ENCODE measurements around the gene EVA1A.

Gene EVA1A

DNA sequence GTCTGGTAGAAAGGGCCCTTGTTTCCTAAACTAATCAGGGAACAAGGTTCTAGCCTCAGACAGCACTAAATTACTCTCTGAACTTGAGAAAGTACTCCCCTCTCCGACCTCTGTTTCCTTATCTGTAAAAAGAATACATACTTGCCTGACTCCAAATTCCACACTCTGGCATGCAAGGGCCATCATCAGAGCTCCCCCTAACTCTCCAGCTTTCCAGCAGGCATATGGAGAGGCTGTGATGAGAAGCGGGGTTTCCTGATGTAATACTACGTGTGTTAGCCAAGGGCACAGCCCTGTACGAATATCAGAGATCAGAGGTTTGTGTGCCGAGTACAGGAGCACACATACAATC is 1.8 kb upstream of the EVA1A start:
- DNase-seq, result no peak

DNA sequence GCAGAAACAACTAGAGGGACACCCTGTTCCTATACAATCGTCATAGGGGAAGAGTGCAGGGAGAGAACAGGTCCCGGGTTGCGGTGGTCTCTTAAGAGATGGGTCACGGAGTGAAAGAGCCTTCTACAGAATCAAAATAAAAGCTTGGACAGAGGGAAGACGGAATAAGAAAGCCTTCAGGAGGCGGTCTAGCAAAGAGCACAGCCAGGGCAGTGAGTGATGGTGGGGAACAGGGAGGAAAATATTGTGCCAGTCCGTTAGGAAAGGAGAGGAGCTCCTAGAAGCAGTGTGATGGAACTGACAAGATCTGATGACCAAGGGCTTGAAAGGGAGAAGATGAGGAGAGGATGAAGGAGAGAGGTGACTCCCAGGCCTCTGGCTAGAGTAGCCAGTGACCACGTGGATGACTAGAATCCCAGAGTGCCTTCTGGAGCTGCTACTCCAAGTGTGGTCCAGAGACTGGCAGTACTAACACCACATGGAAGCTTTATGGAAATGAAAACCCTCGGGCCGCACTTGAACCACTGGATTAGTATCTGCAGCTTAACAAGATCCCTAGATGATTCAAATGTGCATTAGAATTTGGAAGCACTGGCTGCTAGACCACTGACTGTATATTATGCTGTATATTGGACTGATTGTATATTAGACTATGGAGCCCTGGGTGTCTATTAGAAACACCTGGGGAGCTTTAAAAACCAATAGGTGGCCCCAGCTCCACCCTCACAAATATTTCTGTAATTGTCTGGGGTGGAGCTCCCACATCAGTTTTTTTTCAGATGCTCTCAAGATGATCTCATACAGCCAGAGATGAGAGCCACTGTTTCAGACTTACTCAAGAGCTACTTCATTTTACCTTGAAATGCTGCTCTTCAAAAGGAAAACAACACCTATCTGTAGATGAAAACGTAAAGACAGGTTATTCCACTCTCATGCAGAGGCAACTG is 1.1 kb upstream of the EVA1A start:
- DNase-seq, result no peak

DNA sequence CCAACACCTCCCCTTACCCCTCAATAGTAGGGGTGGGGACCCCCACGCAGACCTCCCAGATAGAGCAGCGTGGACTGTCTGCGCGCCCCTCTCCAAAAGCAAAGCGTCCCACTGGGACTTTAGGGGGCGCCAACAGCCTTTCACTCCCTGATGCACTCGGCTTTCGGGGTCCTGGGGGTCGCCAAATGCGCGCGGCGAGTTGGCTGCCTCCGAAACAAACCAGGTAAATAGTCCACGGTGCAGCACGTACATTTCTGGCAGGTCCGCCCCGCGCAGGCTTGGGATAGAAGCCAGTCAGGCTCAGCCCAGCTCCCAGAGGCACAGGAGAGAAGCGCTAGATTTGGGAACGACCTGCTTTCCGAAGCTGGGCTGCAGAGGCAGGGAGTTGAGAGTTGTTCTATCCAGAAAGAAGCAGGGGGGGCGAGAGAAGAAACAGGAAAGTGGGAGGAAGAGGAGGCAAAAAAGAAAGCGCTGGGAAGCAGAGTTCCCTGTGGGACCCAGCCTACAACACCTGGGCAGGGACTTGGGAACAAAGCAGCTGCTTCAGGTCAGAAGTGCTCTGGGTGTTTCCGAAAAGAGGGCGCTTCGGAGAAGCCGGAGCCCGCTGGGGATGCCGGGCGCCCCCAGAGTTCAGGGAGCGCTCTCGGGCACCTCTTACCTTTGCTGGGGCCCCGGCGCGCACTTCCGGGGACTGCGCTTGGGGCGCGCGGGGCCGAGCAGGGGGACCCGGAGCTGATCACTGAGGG is 544 bp downstream of the EVA1A start:
- peak in 1 of 5 donors; percentile 13 for DNase-seq

DNA sequence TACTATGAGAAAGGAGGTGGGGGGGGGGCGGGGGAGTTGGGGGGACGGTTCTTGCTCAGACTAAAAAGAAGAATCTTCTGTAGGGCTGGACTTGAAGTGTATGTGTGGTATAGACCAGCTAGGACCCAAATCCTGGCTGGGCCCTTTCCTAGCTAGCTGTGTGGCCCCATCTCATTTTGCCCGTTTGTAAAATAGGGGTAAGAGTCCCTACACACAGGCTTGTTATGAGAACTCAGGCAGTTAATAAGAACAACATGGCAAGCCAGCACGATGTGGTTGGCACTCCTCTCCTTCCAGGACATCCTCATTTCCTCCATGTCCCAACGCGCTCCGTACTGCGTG is 1.1 kb downstream of the EVA1A start:
- DNase-seq, result no peak

DNA sequence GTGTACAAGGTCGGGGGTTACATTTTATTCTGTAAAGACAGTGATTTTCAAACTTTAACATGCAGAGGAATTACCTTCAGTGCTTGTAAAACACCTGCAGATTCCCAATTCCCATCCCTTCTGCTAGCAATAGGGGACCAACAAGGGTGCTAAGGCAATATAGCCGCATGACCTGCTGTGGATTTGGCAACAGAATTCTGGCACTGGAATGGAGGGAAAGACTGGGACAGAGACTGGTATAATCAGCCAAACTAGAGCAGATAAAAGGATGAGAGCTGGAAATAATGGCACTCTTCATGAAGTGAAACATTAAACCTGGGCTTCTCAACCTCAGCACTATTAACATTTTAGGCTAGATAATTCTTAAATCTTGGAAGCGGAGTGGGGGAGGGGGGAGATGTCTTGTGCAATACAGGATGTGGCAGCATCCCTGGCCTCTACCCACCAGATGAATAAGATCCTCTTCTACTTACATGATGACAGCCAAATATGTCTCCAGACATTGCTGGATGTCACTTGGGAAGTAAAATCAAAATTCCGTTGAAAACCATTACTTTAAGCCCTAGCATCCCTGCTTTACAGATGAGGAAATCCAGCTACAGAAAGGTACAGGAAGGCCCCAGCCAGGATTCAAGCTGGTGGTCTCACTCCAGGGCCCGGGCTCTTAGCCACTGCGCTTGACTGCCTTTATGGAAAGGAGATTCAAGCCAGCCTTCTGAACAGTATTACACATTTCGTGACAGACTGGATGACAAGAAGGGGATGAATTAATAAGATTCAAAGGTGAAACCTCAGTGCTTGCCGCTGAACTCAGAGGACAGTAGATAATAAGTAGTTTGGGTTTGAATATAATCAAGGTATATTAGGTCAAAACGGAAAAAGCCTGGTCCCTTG is 1.7 kb downstream of the EVA1A start:
- DNase-seq, result no peak

DNA sequence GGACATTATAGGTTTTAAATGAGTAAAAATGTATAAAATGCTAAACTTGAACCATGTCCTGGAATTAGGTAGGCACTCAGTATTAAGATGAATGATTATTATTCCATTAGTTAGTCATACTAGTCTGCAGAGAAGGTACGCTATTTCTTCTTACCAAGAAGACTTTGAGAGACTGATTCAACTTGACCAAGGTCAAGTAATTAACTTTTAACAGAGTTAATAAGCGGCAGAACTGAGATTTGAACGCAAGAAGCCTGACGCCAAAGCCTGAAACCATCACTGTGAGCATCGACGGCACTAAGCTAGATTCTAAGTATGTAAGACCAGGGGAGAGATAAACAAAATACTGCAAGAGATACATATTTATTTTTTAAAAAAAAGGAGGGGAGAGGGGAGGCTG is 2.6 kb downstream of the EVA1A start:
- no peak for DNase-seq

DNA sequence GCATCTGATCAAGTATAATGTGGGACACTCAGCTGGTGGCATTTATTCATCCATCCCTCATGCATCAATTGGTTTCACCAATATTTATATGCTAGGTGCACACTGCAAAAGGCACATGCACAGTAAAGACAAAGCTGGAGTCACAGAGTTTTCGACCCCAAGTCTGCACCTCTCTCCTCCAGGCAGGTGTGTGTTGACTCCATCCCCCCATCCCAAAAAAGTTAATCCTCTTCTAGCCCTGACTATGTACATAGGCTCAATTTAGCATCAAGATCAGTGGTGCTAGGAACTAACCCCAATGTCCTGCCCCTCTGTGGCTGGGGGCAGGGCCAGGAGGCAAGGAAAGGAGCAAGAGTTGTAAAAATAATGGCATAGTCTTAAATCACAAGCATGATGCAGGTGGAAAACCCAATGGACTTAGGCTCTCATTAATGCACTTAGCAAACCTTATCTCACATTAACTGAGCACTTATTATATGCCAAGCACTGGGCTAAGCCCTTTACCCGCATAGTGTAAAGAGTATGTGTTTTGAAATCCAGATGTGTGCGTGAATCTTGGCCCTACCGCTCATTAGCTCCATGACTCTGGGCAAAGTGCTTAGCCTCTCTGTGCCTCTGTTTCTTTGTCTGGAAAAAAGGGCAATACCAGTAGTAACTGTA is 3.1 kb downstream of the EVA1A start:
- DNase-seq, result no peak

DNA sequence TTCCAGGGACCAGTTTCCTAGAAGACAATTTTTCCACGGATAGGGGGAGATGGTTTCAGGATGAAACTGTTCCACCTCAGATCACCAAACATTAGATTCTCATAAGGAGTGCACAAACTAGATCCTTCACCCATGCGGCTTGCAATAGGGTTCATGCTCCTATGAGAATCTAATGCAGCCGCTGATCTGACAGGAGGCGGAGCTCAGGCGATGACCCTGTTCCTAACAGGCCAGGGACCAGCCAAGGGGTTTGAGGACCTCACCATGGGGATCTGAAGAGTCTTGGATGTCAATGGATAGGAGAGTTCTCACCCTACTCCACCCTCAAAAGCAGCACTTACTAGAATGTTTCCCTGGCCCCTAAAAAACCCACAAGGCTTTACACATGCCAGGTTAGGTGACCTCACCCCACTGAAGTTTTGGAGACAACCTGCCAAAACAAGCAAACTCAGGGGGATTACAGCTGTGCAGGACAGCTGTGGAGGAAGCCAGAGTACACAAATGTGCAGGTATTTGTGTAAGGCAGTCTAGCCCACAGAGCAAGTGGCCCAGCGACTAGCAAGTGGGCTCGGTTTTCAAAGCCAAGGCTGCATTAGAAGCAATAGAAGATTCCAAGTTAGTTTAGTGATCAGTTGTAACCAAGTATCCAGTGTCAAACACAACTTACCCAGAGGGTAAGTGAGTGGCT is 3.9 kb downstream of the EVA1A start:
- no peak for DNase-seq

DNA sequence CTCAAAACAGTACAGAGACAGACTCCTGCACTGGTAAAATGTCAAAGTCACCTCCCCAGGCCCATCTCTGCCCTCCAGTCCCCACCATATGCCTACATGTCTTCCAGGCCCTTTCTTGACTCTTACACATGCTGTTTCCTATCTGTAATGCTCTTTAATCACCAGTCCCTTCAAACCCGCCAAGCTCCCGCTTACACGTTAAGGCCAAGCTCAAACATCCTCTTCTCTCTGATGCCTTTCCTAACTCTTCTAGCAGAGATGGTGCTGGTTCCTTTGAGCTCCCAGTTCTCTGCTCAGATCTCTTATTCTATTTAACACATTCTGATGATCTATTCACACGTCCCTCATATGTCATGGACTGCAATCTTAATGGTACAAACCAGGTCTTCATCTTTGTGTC is 5.0 kb downstream of the EVA1A start:
- DNase-seq, result no peak

DNA sequence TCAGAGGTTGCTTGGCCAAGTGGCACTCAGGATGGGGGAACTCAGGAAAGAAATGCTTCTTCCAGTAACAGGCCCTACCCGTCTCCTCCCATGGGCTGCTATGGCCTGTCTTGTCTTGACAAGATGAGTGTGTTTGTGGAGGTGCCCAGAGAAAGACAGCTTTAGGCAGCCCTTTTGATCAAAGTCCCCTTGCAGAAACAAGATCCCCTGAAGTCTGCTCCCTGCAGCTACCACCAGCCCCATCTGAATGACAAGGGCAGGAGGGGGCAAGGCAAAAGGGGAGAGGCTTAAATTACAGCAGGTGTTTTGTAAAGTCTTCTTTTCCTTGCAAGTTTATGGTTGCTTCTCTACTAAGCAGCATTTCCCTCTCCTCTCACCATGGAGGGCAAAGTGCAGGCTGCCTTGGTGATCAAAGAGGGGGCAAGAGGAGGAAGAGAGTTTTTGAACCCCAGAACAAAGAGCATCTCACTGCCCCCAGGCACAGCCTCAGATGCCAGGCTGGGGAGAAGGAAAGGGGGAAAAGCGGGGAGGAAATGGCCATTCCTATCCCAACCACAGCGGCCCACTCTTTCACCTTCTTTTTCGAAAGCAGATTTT is 6.7 kb downstream of the EVA1A start:
- DNase-seq, result no peak

DNA sequence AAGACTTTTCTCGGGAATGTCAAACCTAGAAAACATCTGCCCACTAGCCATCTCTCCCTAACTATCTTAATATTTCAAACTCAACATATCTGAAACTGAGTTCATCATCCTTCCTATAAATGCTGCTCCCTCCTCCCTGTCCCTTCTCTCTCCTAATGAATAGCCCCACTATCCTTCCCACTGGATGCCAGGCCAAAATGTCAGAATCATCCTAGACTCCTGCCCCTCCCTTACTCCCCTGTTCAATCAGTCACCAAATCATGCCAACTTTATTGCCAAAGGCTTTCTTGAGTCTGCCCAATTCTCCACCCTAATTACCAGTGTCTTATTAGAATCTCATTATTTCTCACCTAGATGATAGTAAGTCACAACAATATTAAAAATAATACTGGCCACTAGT is 8.5 kb downstream of the EVA1A start:
- DNase-seq, result no peak

DNA sequence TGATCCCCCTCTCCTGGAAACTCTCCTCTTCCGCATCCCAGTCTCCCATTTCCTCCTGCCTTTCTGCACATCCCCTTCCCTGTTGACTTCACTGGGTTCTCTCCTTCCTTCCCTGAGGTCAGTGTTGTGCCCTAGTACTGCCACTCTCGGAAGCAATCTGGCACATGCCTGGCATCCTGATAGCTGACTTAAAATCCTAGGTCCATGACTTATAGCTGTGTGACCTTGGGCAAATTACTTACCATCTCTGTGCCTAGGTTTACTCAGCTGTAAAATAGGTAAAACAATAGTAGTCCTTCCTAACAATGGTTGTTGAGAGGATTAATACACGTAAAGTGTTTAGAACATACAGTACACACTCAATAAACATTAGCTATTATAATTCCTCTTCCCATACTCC is 9.3 kb downstream of the EVA1A start:
- no peak for DNase-seq

DNA sequence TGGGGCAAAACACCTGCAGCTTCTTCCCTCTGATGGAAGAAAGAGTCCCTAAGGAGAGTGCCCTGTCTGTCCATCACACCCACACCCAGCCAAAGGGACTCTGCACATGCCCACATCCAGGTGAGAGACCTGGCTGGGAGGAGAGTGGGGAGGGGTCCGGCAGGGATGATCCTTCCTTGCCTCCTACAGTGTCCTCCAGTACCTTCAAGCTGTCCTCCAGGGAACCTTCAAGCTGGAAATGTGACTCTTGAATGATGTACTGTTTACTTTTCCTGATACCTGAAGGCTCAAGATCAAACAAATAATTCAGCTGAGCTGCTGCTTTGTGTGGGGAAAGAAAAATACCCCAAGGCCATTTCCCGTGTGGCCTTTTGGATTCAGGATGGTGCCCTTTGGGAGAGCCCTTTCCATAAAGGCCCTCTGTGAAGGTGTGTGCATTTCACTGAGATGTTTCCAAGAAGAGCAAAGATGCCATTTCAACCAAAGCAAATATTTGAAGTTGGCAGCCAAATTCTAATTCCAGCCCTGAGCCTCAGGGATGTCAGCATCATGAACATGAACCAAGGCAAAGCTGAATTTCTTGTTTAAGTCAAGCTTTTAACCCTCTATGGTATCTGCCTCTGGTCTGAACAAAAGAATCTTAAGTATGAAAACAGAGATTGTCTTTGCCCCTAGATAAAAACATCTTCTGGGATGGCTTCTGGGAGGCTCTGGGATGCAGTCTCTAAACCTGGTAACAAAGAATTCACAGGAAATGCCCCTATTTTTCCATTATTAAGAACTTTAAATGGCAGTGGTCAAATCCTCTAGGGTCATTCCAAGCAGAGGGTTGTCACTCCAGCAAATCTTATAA is 11.1 kb downstream of the EVA1A start:
- DNase-seq, result no peak

DNA sequence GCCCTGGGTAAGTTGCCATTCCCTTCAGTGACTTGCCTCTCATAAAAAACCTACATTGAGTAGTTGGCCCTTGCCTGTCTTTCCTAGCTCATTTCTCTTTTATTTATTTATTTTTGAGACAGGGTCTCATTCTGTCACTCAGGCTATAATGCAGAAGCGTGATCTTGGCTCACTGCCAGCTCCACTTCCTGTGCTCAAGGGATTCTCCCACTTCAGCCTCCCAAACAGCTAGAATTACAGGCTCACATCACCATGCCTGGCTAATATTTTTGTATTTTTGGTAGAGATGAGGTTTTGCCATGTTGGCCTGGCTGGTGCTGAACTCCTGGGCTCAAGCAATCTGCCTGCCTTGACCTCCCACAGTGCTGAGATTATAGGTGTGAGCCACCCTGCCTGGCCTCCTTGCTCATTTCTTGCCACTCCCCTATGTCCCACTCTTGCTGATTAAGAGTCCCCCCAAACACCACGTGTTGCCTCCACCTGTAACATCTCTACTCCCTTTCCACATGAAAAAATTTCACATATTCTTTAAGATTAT is 12.6 kb downstream of the EVA1A start:
- no peak for DNase-seq

DNA sequence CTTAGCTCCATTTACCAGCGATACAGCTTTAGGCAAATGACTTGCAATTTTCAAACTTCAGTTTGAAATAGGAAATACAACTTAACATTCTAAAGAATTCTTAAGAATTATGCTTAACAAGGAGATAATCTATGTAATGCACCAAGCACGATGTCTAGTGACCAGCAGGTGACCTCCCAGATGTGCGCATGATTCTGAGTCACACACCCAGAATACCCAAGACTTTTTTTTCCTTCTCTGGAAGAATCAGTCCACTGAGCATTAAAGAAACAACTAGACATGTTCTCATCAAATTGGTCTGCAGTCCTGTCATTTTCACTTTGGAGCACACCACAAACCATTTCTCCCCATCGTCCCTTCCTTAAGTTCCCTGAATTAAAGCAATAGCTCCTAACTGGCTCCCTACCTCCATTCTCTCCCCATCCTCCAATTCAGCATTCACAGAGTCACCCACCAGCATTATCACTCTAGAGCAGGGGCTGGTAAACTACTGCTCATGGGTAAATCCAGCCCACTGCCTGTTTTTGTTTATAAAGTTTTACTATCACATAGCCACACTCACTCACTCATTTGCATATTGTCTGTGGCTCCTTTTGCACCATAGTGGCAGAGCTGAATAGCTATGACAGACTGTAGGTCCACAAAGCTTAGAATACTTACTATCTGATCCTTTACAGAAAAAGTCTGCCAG is 13.2 kb downstream of the EVA1A start:
- no peak for DNase-seq

DNA sequence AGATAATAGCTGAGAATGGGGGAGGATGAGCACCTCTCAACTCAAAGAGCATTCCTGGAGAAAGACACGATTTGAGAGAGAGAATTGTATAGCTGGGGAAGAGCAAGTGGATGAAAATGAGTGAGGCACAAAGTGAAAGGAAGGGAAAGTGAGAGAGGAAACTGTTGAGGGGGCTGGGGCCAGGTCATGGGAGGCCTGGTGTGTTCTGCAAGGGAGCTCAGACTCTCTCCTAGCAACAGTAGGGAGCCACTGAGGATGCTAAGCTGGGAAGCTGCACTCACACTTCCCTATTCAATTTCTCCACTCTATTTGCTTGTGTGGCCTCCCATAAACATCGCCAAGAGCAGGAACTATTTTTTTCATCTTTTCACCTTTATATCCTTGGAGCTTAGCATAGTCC is 14.8 kb downstream of the EVA1A start:
- DNase-seq, result no peak

DNA sequence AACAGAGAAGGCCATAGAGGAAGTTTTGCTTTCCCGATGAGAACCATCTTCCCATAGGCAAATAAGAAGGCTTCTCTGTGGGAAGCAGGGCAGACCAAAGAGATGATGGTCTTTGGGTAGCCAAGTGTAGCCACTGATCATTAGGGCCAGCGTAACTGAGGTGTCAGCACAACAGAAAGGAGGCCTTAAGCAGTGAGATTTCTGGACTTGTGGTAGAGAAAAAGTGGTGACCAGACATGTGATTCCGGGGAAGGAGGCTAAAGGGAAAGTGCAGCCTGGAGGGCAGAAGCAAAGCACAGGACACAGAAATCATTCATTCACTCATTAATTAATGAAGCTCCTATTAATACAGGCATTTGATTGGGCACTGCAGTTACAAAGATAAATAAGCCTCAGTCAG is 15.4 kb downstream of the EVA1A start:
- no peak for DNase-seq

DNA sequence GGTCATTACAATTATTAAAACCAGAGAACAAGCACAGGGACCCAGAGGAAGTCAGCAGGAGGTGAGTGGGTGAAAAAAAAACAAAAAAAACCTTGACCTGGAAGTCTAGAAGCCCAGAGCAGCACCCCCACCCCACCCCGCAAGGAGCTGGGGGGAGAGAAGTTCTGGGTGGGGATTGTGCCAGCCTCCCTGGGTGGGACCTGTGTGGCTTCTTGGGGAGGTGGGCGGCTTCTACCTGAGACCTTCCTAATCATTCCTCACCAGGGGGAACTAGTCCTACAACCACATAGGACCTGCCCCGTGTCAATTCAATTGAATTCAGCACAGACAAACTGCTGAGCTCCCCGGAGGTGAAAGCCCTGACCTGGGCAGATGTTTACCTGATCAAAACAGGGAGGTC is 17.3 kb downstream of the EVA1A start:
- DNase-seq, result no peak

DNA sequence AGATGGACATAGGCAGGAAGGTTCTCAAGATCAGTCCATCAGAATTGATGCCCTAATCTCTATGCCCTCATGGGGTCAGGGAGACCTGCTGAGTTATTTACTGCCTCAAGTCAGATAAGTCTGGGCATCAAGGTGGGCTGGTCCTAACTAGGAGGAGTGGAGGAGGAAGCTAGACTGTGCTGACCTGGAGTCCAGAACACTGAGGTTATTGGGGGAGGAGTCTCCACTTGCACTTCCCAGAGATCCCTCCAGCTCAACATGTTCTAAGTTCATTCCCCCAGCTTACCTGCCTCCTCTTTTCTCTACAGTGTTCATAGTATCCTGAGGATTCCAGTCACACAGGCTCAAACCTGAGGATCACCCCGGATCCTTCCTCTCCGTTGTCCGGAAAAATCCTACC is 19.3 kb downstream of the EVA1A start:
- DNase-seq, result no peak

DNA sequence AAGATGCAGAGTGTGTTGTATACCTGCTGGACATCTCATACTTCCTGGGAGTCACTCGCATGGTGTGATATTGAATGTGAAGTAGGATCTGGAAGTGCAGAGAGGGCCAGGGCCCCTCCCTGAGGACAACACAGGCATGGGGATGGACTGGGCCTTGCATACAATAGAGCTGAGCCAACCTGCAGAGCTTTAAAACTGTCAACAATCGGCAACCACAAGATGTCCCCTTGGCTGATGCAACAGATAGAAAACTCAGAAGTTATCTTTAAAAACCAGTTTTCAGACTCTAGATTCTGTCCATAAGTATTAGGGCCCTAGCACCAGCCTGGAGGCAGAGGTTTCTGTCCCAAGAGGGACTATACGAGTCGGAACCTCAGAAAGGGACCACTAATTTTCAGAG is 19.7 kb downstream of the EVA1A start:
- no peak for DNase-seq

Measured in T-helper 1 cell (primary cell).